ENCODE data around the gene HIBADH.

GRCh38 chr7:27647489-27647888 lies 15.2 kb downstream of the HIBADH start:
- no peak for TF ChIP-seq HDGF (IDR thresholded peaks at IDR 0.05; ENCODE audit: borderline replicate concordance)
- no peak for TF ChIP-seq BHLHE40 (IDR thresholded peaks at IDR 0.05; ENCODE audit: borderline replicate concordance)
- TF ChIP-seq ELF4 (IDR thresholded peaks at IDR 0.05) = no peak
- no peak for TF ChIP-seq FOXK2 (IDR thresholded peaks at IDR 0.05)
- no peak for TF ChIP-seq CTBP1 (IDR thresholded peaks at IDR 0.05; ENCODE audit: borderline replicate concordance)
- no peak for TF ChIP-seq ARNT (IDR thresholded peaks at IDR 0.05)
- TF ChIP-seq FOXA1 (IDR thresholded peaks at IDR 0.05) = no peak
- TF ChIP-seq TARDBP (IDR thresholded peaks at IDR 0.05) = no peak
- TF ChIP-seq SP1 (IDR thresholded peaks at IDR 0.05) = no peak
- TF ChIP-seq FOXM1 (IDR thresholded peaks at IDR 0.05; ENCODE audit: borderline replicate concordance) = no peak
- TF ChIP-seq SUZ12 (IDR thresholded peaks at IDR 0.05) = no peak
- TF ChIP-seq NFRKB (IDR thresholded peaks at IDR 0.05) = no peak
- no peak for TF ChIP-seq PKNOX1 (IDR thresholded peaks at IDR 0.05)
